HepG2 (cell line): Measurements from ENCODE around the gene ANGPTL2. TPM values are rescaled to one million over a fixed set of nuclear protein-coding genes. Genes with fewer than 3 reads are reported as not detected.

ENCODE experiments used
- ATAC-seq: fragments of 200-7000 bp; cut with Tn5 transposase; 3 replicates; pipeline ENCODE4 v1.9.1; 2020; ENCODE audit warnings: mild to moderate bottlenecking, moderate library complexity
- BruUV-seq: library from RNA; stranded (reverse); fragments of 400-500 nt; replicated peaks from 2 replicates; lab custom pipeline; 2021; lab: Mats Ljungman, UMichigan
- CTCF ChIA-PET: fragments of 300-600 bp; formaldehyde crosslinking; extraction: SDS; loops from one replicate; lab custom pipeline; 2021; ENCODE audit warnings: low total read pairs, inconsistent platforms, low intra/inter-chr PET ratio; lab: Yijun Ruan, JAX
- POLR2A ChIA-PET: fragments of 350-600 bp; sonication (Branson Sonifier 250); formaldehyde crosslinking; loops from one replicate; lab custom pipeline; 2020; ENCODE audit warnings: antibody characterized with exemption, inconsistent platforms; lab: Yijun Ruan, JAX
- DNase-seq: peaks from one replicate; pipeline ENCODE4 v3.0.0-alpha.2; 2015; ENCODE audit warnings: low spot score
- FAIRE-seq: peaks from 3 replicates; lab custom pipeline; 2011; peaks lifted over from hg19 to GRCh38; lab: Jason Lieb, UNC
- H2AFZ ChIP-seq: one replicate; pipeline ENCODE4 v1.6.1; 2011; ENCODE audit warnings: low read length, inconsistent platforms
- H3K27ac ChIP-seq: fragments of 300-600 bp; 3 replicates; pipeline ENCODE4 v1.8.0; 2011; ENCODE audit warnings: mixed run types, mild to moderate bottlenecking, mixed read lengths, low read length, inconsistent platforms; ENCODE audit not compliant: insufficient read depth; ENCODE audit errors: extremely low read length
- H3K27me3 ChIP-seq, 2 experiments: fragments of 200-600 bp in 1 of 2; 2 replicates in 1 of 2; 3 replicates in 1 of 2; pipeline versions ENCODE4 v1.6.0 to v1.8.0; 2011; ENCODE audit warnings: low read length in 2 of 2, mild to moderate bottlenecking in 2 of 2, moderate library complexity in 2 of 2, inconsistent platforms in 1 of 2; ENCODE audit not compliant: insufficient read depth in 2 of 2, control insufficient read depth in 1 of 2
- H3K36me3 ChIP-seq, 2 experiments: fragments of 200-600 bp in 1 of 2; replicated peaks in 1 of 2; 2 replicates in 1 of 2; 3 replicates in 1 of 2; pipeline versions ENCODE4 v1.5.1 to v1.8.0; 2011; ENCODE audit warnings: low read length in 2 of 2, inconsistent platforms in 1 of 2; ENCODE audit not compliant: insufficient read depth in 2 of 2, control insufficient read depth in 1 of 2
- H3K4me1 ChIP-seq: 2 replicates; pipeline ENCODE4 v1.5.1; 2012; ENCODE audit warnings: low read length, inconsistent platforms; ENCODE audit not compliant: insufficient read depth
- H3K4me2 ChIP-seq: 2 replicates; pipeline ENCODE4 v1.6.0; 2011; ENCODE audit warnings: low read depth, low read length, inconsistent platforms
- H3K4me3 ChIP-seq, 3 experiments: fragments of 200-600 bp in 1 of 3; sonication (generic), shearing (Covaris generic) in 1 of 3; replicated peaks in 1 of 3; 2 replicates each; pipeline ENCODE4 v1.5.1; 2011 to 2016; ENCODE audit warnings: low read length in 3 of 3, inconsistent platforms in 2 of 3, low read depth in 2 of 3, mild to moderate bottlenecking in 2 of 3, control low read depth in 1 of 3, mixed read lengths in 1 of 3; ENCODE audit not compliant: insufficient read depth in 1 of 3
- H3K79me2 ChIP-seq: one replicate; pipeline ENCODE4 v1.6.1; 2011; ENCODE audit warnings: low read length, inconsistent platforms; ENCODE audit not compliant: insufficient read depth
- H3K9ac ChIP-seq: 2 replicates; pipeline ENCODE4 v1.6.0; 2011; ENCODE audit warnings: mild to moderate bottlenecking, low read depth, low read length, inconsistent platforms; ENCODE audit not compliant: insufficient read depth
- H3K9me3 ChIP-seq: 2 replicates; pipeline ENCODE4 v1.5.1; 2012; ENCODE audit warnings: mild to moderate bottlenecking, low read length
- H4K20me1 ChIP-seq: 2 replicates; pipeline ENCODE4 v1.6.0; 2011; ENCODE audit warnings: inconsistent platforms, mild to moderate bottlenecking, low read length, moderate library complexity; ENCODE audit not compliant: insufficient read depth
- ARID3A ChIP-seq: IDR thresholded peaks from 2 replicates; pipeline ENCODE4 v1.6.1; 2012; ENCODE audit warnings: low read depth, low read length, improper control_type of control experiment
- GZF1 ChIP-seq: sonication (generic); formaldehyde crosslinking; IDR thresholded peaks from 2 replicates; pipeline ENCODE4 v1.5.1; 2020; ENCODE audit warnings: mild to moderate bottlenecking, missing genetic modification reagents
- PAF1 ChIP-seq: IDR thresholded peaks from 2 replicates; pipeline ENCODE4 v1.6.1; 2016; ENCODE audit warnings: missing genetic modification reagents, missing compliant biosample characterization
- PHF8 ChIP-seq: sonication (generic); formaldehyde crosslinking; IDR thresholded peaks from 2 replicates; pipeline ENCODE4 v1.5.0; 2020; ENCODE audit warnings: missing genetic modification reagents
- SOX13 ChIP-seq, 3 experiments: fragments of 450-650 bp in 1 of 3; sonication (generic) in 1 of 3; formaldehyde crosslinking in 1 of 3; IDR thresholded peaks in 2 of 3; conservative IDR thresholded peaks in 1 of 3; 2 replicates each; pipeline versions ENCODE4 v1.5.0 to v1.6.1; 2016 to 2020; ENCODE audit warnings: antibody characterized with exemption in 1 of 3, mild to moderate bottlenecking in 1 of 3, missing compliant biosample characterization in 1 of 3, missing genetic modification reagents in 1 of 3, moderate library complexity in 1 of 3
- TEF ChIP-seq: sonication (generic); formaldehyde crosslinking; IDR thresholded peaks from 2 replicates; pipeline ENCODE4 v1.5.0; 2020; ENCODE audit warnings: missing genetic modification reagents
- ZBTB39 ChIP-seq: sonication (generic); formaldehyde crosslinking; IDR thresholded peaks from 2 replicates; pipeline ENCODE4 v1.5.0; 2020; ENCODE audit warnings: missing genetic modification reagents
- ZNF296 ChIP-seq: sonication (generic); formaldehyde crosslinking; conservative IDR thresholded peaks from 2 replicates; pipeline ENCODE4 v1.5.0; 2020; ENCODE audit warnings: mild to moderate bottlenecking, missing genetic modification reagents
- ZNF569 ChIP-seq: sonication (generic); formaldehyde crosslinking; IDR thresholded peaks from 2 replicates; pipeline ENCODE4 v1.5.0; 2020; ENCODE audit warnings: mild to moderate bottlenecking, missing genetic modification reagents, moderate library complexity, borderline replicate concordance
- ZNF687 ChIP-seq: sonication (generic); formaldehyde crosslinking; IDR thresholded peaks from 2 replicates; pipeline ENCODE4 v1.5.1; 2020; ENCODE audit warnings: mild to moderate bottlenecking, missing genetic modification reagents, moderate library complexity
- ZNF749 ChIP-seq: sonication (generic); formaldehyde crosslinking; IDR thresholded peaks from 2 replicates; pipeline ENCODE4 v1.8.0; 2022; ENCODE audit warnings: mild to moderate bottlenecking, missing genetic modification reagents, moderate library complexity, borderline replicate concordance
- ZSCAN21 ChIP-seq: sonication (generic); formaldehyde crosslinking; IDR thresholded peaks from 2 replicates; pipeline ENCODE4 v1.8.0; 2022; ENCODE audit warnings: mild to moderate bottlenecking, missing genetic modification reagents, moderate library complexity, borderline replicate concordance
- WGBS: methylation state at CpG from one replicate; pipeline ENCODE4 v1.1.6; 2017; ENCODE audit warnings: low lambda C conversion rate; 5-methylcytosine and 5-hydroxymethylcytosine counted together
- in situ Hi-C: cut with HindIII; loops from 2 replicates; pipeline ENCODE4 v1.10.0; 2017; ENCODE audit warnings: low pct_unique_long_range_greater_than_20kb; ENCODE audit not compliant: extremely low pct_ligation_motif_present
- intact Hi-C: fragments of 100-400 bp; cut with micrococcal nuclease; formaldehyde crosslinking; loops from one replicate; pipeline ENCODE4 v1.10.0; 2022; ENCODE audit not compliant: unreplicated experiment
- polyA plus RNA-seq, 8 experiments: library from polyadenylated mRNA; depleted of rRNA in 3 of 8; stranded (reverse) in 7 of 8; unstranded in 1 of 8; fragments of >200 nt; fragmentation: Illumina TruSeq in 4 of 8; extraction: Trizol in 4 of 8; gene quantifications; 2 replicates each; pipeline versions ENCODE4 v1.2.1 to v1.2.3, GENCODE V29; 2011 to 2016; ENCODE audit warnings: low read depth in 4 of 8, missing spikeins in 1 of 8, mixed read lengths in 1 of 8; ENCODE audit not compliant: insufficient read depth in 1 of 8
- total RNA-seq, 5 experiments: library from RNA; depleted of rRNA; stranded (reverse); fragments of >200 nt; fragmentation: Illumina TruSeq; extraction: Trizol; gene quantifications; 2 replicates each; pipeline ENCODE4 v1.2.3, GENCODE V29; 2016; ENCODE audit warnings: low read depth in 1 of 5

The ANGPTL2 gene
- total and polyA plus RNA-seq, 2 of the 13 experiments (the other 11 are each of a cell fraction or from before 2014, with no cell fraction given): 0.91 to 21.0 TPM

- TF ChIP-seq ZNF687 (CRISPR knock-in tag): no peak
- TF ChIP-seq ZNF749: no peak
- TF ChIP-seq PAF1: no peak
- no peak for TF ChIP-seq ZNF569
- TF ChIP-seq, all 625 proteins: peak for 0
These were observed 69.2 kb downstream of the ANGPTL2 start (continued) for GRCh38 chr9:127053057-127053821.

- H3K4me2 ChIP-seq: no peak overlapping the region
- H3K9me3 ChIP-seq: no peaks in the 10 kb centered on the region
- intact Hi-C loops: no loop called here
- H3K4me3 ChIP-seq: no peak overlapping the region
- WGBS: 76% methylated on average over 8 of the region's 8 CpGs
- H3K36me3 ChIP-seq: no peaks in the 10 kb centered on the region
- H3K27me3 ChIP-seq: no peaks in the 10 kb centered on the region
- H3K4me1 ChIP-seq: no peaks in the 10 kb centered on the region
- ATAC-seq: no peak
- DNase-seq: no peak
- FAIRE-seq: no peak
- in situ Hi-C loops: no loop called here
- no peak overlapping the region for H3K9ac ChIP-seq
- no peak overlapping the region for H2AFZ ChIP-seq
- H4K20me1 ChIP-seq: no peaks in the 10 kb centered on the region
- POLR2A ChIA-PET: no interaction called here
- CTCF ChIA-PET: no interaction called here
- no peak overlapping the region for H3K27ac ChIP-seq
- no TSS peak for BruUV-seq
- H3K79me2 ChIP-seq: no peaks in the 10 kb centered on the region
- TF ChIP-seq ZSCAN21 (CRISPR knock-in tag): no peak
- TF ChIP-seq ZNF296 (CRISPR knock-in tag): no peak
- no peak for TF ChIP-seq TEF
- no peak for TF ChIP-seq ARID3A
- no peak for TF ChIP-seq SOX13 (IDR thresholded peaks at IDR 0.05)
- no peak for TF ChIP-seq SOX13 (CRISPR knock-in tag; conservative IDR thresholded peaks at IDR 0.05 in 1 of 2, IDR thresholded peaks at IDR 0.05 in 1 of 2)
- TF ChIP-seq GZF1 (CRISPR knock-in tag): no peak
- no peak for TF ChIP-seq PHF8 (CRISPR knock-in tag)
- no peak for TF ChIP-seq ZBTB39 (CRISPR knock-in tag)
These were observed 70.4 kb downstream of the ANGPTL2 start for GRCh38 chr9:127051881-127052595.
